C4-2B (cell line): ENCODE measurements around the gene C11orf71.

Source experiments
- H3K27ac ChIP-seq: fragments of 450-650 bp; 2 replicates; pipeline ENCODE4 v1.5.1; 2017
- CTCF ChIP-seq: fragments of 450-650 bp; conservative IDR thresholded peaks from 2 replicates; pipeline ENCODE4 v1.5.1; 2017; ENCODE audit warnings: mild to moderate bottlenecking
- ZFX ChIP-seq: fragments of 450-650 bp; IDR thresholded peaks from 2 replicates; pipeline ENCODE4 v1.6.1; 2017

The C11orf71 gene

GRCh38 chr11:114397349-114397982 lies 2.8 kb downstream of the C11orf71 start:
- no peak overlapping the region for H3K27ac ChIP-seq
- TF ChIP-seq CTCF (no peak), ZFX (no peak)

GRCh38 chr11:114396916-114397315 lies 3.4 kb downstream of the C11orf71 start:
- no peak for TF ChIP-seq ZFX
- TF ChIP-seq CTCF: no peak
- H3K27ac ChIP-seq: no peak overlapping the region

- H3K27ac ChIP-seq: no peak overlapping the region
- TF ChIP-seq ZFX: no peak
- peak; percentile 69 for TF ChIP-seq CTCF
Observed at GRCh38 chr11:114395736-114396135, 4.6 kb downstream of the C11orf71 start.

- no peak for TF ChIP-seq ZFX
- TF ChIP-seq CTCF: no peak
- no peak overlapping the region for H3K27ac ChIP-seq
Observed at GRCh38 chr11:114392735-114393667, 7.3 kb downstream of the C11orf71 start.

GRCh38 chr11:114386545-114386944 lies 13.8 kb downstream of the C11orf71 start:
- no peak for TF ChIP-seq CTCF
- no peak for TF ChIP-seq ZFX
- H3K27ac ChIP-seq: no peak overlapping the region

- H3K27ac ChIP-seq: no peak overlapping the region
- TF ChIP-seq ZFX (no peak), CTCF (no peak)
Observed at GRCh38 chr11:114386131-114386530, 14.2 kb downstream of the C11orf71 start.

GRCh38 chr11:114384487-114384886 lies 15.8 kb downstream of the C11orf71 start:
- no peak overlapping the region for H3K27ac ChIP-seq
- TF ChIP-seq ZFX: no peak
- no peak for TF ChIP-seq CTCF
